ENCODE data around the gene ARHGAP4. TPM values are rescaled to one million over a fixed set of nuclear protein-coding genes. Genes with fewer than 3 reads are reported as not detected.

The ARHGAP4 gene
- total RNA-seq, 6 donors from 2014 or later, result 33.4 to 353 (median 82.6) TPM

- no peaks in the 10 kb centered on the region for H3K4me1 ChIP-seq
- no peaks in the 10 kb centered on the region for H3K9me3 ChIP-seq
- no peak for DNase-seq
- no peaks in the 10 kb centered on the region for H3K36me3 ChIP-seq
- H3K4me3 ChIP-seq, result no peak overlapping the region
- TF ChIP-seq POLR2A (IDR thresholded peaks at IDR 0.05), result no peak
- TF ChIP-seq EP300 (IDR thresholded peaks at IDR 0.05), result no peak
- no peak for TF ChIP-seq CTCF (IDR thresholded peaks at IDR 0.05)
- no peak for TF ChIP-seq POLR2AphosphoS5 (IDR thresholded peaks at IDR 0.05)
- H3K27me3 ChIP-seq, result peaks cover 0 to 26% (median 0%) of the 10 kb centered on the region in 4 donors
- no peak for ATAC-seq (ENCODE audit: low FRiP score in 2 of 2)
- 78 to 85% methylated on average over 5 to 8 of the region's 8 CpGs for WGBS, 2 donors
- no peak overlapping the region for H3K27ac ChIP-seq
Measured at GRCh38 chrX:153877571-153878261, 48.3 kb downstream of the ARHGAP4 start.

GRCh38 chrX:153876112-153876491 is 50.0 kb downstream of the ARHGAP4 start:
- Histone ChIP-seq H3K4me3 (no peak overlapping the region), H3K27ac (no peak overlapping the region), H3K9me3 (no peaks in the 10 kb centered on the region), H3K4me1 (no peaks in the 10 kb centered on the region), H3K27me3 (peaks cover 0 to 28% (median 0%) of the 10 kb centered on the region in 4 donors), H3K36me3 (no peaks in the 10 kb centered on the region)
- ATAC-seq (ENCODE audit: low FRiP score in 2 of 2) (no peak), DNase-seq (no peak)
- WGBS, 2 donors, result 44 to 86% methylated on average over 1 to 3 of the region's 3 CpGs
- no peak for TF ChIP-seq POLR2A (IDR thresholded peaks at IDR 0.05)
- TF ChIP-seq POLR2AphosphoS5 (IDR thresholded peaks at IDR 0.05), result no peak
- no peak for TF ChIP-seq CTCF (IDR thresholded peaks at IDR 0.05)

- ATAC-seq (ENCODE audit: low FRiP score in 2 of 2), result peak; percentile 72 to 85
- H3K4me1 ChIP-seq, result no peaks in the 10 kb centered on the region
- no peak overlapping the region for H3K27ac ChIP-seq
- TF ChIP-seq POLR2AphosphoS5 (IDR thresholded peaks at IDR 0.05) (no peak), CTCF (IDR thresholded peaks at IDR 0.05) (no peak), POLR2A (IDR thresholded peaks at IDR 0.05) (no peak), EP300 (IDR thresholded peaks at IDR 0.05) (no peak)
- no peaks in the 10 kb centered on the region for H3K36me3 ChIP-seq
- H3K27me3 ChIP-seq, result peaks cover 0 to 31% (median 0%) of the 10 kb centered on the region in 4 donors
- H3K4me3 ChIP-seq, result no peak overlapping the region
- H3K9me3 ChIP-seq, result no peaks in the 10 kb centered on the region
- WGBS, 2 donors, result 1 to 8% methylated on average over 15 to 22 of the region's 42 CpGs
- DNase-seq, result peak; percentile 56 to 90
Measured at GRCh38 chrX:153875391-153876111, 50.5 kb downstream of the ARHGAP4 start.

GRCh38 chrX:153874366-153875125 is 51.5 kb downstream of the ARHGAP4 start:
- peaks cover 0 to 24% (median 0%) of the 10 kb centered on the region in 4 donors for H3K27me3 ChIP-seq
- 82 to 93% methylated on average over 7 to 13 of the region's 13 CpGs for WGBS, 2 donors
- TF ChIP-seq POLR2AphosphoS5 (IDR thresholded peaks at IDR 0.05), result no peak
- TF ChIP-seq POLR2A (IDR thresholded peaks at IDR 0.05), result no peak
- TF ChIP-seq EP300 (IDR thresholded peaks at IDR 0.05), result no peak
- no peak for TF ChIP-seq CTCF (IDR thresholded peaks at IDR 0.05)

More at GRCh38 chrX:153874366-153875125, 51.5 kb downstream of the ARHGAP4 start:
- Histone ChIP-seq H3K9me3 (no peaks in the 10 kb centered on the region), H3K4me3 (no peak overlapping the region), H3K27ac (no peak overlapping the region), H3K36me3 (no peaks in the 10 kb centered on the region), H3K4me1 (no peaks in the 10 kb centered on the region)
- DNase-seq (no peak), ATAC-seq (ENCODE audit: low FRiP score in 2 of 2) (no peak)

Data from upper lobe of left lung (tissue), 6 donors.